Hepatocyte (in vitro differentiated cells): ENCODE results near the gene TNPO3. TPM values are rescaled to one million over a fixed set of nuclear protein-coding genes. Genes with fewer than 3 reads are reported as not detected.

ENCODE experiments used
- DNase-seq: peaks from one replicate; pipeline ENCODE4 v3.0.0-alpha.2; 2016; ENCODE audit warnings: low spot score
- H2AFZ ChIP-seq: fragments of 200-600 bp; sonication (generic); 2 replicates; pipeline ENCODE4 v1.6.0; 2016; ENCODE audit warnings: antibody characterized with exemption, mild to moderate bottlenecking
- H3K27ac ChIP-seq: fragments of 200-600 bp; sonication (generic); 2 replicates; pipeline ENCODE4 v1.5.1; 2016; ENCODE audit warnings: mild to moderate bottlenecking
- H3K27me3 ChIP-seq: fragments of 200-600 bp; sonication (generic); 2 replicates; pipeline ENCODE4 v1.6.1; 2016
- H3K36me3 ChIP-seq: fragments of 200-600 bp; sonication (generic); replicated peaks from 2 replicates; pipeline ENCODE4 v1.5.1; 2016; ENCODE audit warnings: low read depth; ENCODE audit not compliant: insufficient read depth
- H3K4me1 ChIP-seq: fragments of 200-600 bp; sonication (generic); 2 replicates; pipeline ENCODE4 v1.5.1; 2016; ENCODE audit warnings: mild to moderate bottlenecking, moderate library complexity; ENCODE audit not compliant: insufficient read depth
- H3K4me2 ChIP-seq: fragments of 200-600 bp; sonication (generic); 2 replicates; pipeline ENCODE4 v1.6.0; 2016
- H3K4me3 ChIP-seq: fragments of 200-600 bp; sonication (generic); 2 replicates; pipeline ENCODE4 v1.5.1; 2016; ENCODE audit warnings: mild to moderate bottlenecking
- H3K79me2 ChIP-seq: fragments of 200-600 bp; sonication (generic); 2 replicates; pipeline ENCODE4 v1.6.0; 2017; ENCODE audit warnings: mild to moderate bottlenecking
- H3K9me2 ChIP-seq: fragments of 200-600 bp; sonication (generic); replicated peaks from 2 replicates; pipeline ENCODE4 v1.6.0; 2017; ENCODE audit warnings: mild to moderate bottlenecking; ENCODE audit not compliant: insufficient read depth
- H3K9me3 ChIP-seq: fragments of 200-600 bp; sonication (generic); 2 replicates; pipeline ENCODE4 v1.5.1; 2016; ENCODE audit warnings: low read depth, mild to moderate bottlenecking
- H4K20me1 ChIP-seq: fragments of 200-600 bp; sonication (generic); 2 replicates; pipeline ENCODE4 v1.6.0; 2016; ENCODE audit warnings: mild to moderate bottlenecking; ENCODE audit not compliant: insufficient read depth, poor library complexity, severe bottlenecking
- EZH2 ChIP-seq: fragments of 200-600 bp; sonication (generic); IDR thresholded peaks from 2 replicates; pipeline ENCODE4 v1.6.1; 2016; ENCODE audit warnings: antibody characterized with exemption, mild to moderate bottlenecking, borderline replicate concordance
- EZH2phosphoT487 ChIP-seq: fragments of 200-600 bp; sonication (generic); IDR thresholded peaks from one replicate; pipeline ENCODE4 v1.6.1; 2018; ENCODE audit warnings: antibody characterized with exemption, mild to moderate bottlenecking, low read depth, moderate library complexity; ENCODE audit not compliant: unreplicated experiment, severe bottlenecking
- WGBS: methylation state at CpG from one replicate; pipeline ENCODE4 v1.1.6; 2016; ENCODE audit warnings: low lambda C conversion rate; ENCODE audit errors: missing lambda C conversion rate; 5-methylcytosine and 5-hydroxymethylcytosine counted together
- polyA plus RNA-seq: library from polyadenylated mRNA; unstranded; fragments of >200 nt; fragmentation: Nextera tagmentation; extraction: Ambion mirVana; gene quantifications from 2 replicates; pipeline ENCODE4 v1.2.1, GENCODE V29; 2016
- total RNA-seq: library from RNA; depleted of rRNA; stranded (reverse); fragments of >200 nt; gene quantifications from 2 replicates; pipeline ENCODE4 v1.2.3, GENCODE V29; 2014
- TF ChIP-seq, protein P1 (sequence below): fragments of 200-600 bp; sonication (generic); IDR thresholded peaks from 2 replicates; pipeline ENCODE4 v1.5.1; 2016; ENCODE audit warnings: antibody characterized with exemption, mild to moderate bottlenecking; ENCODE audit not compliant: poor library complexity

Gene TNPO3
- total and polyA plus RNA-seq, 2 experiments from 2014 or later, result 19.9 to 35.4 TPM

DNA sequence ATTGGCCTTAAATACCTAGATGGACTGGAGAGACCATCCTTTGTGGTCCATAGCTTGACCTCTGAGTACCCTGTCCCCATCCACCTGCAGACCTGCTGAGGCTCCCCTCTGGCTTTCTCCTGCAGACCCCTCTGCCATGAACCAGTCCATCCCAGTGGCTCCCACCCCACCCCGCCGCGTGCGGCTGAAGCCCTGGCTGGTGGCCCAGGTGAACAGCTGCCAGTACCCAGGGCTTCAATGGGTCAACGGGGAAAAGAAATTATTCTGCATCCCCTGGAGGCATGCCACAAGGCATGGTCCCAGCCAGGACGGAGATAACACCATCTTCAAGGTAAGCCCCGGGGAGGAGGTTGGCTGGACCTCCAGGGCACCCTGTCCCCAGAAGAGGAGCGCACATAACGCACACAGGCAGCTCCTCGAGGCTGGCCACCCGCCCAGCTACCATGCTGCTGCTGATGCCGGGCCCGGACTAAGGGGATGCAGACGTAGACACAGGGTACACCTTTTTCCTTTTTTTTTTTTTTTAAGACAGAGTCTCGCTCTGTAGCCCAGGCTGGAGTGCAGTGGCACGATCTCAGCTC is 112.9 kb downstream of the TNPO3 start:
- no peaks in the 10 kb centered on the region for H3K79me2 ChIP-seq
- no peaks in the 10 kb centered on the region for H4K20me1 ChIP-seq
- H3K9me2 ChIP-seq, result no peaks in the 10 kb centered on the region
- 92% methylated on average over 15 of the region's 16 CpGs for WGBS
- H3K4me3 ChIP-seq, result no peak overlapping the region
- no peaks in the 10 kb centered on the region for H3K9me3 ChIP-seq
- TF ChIP-seq EZH2phosphoT487, result no peak
- TF ChIP-seq, protein P1, sequence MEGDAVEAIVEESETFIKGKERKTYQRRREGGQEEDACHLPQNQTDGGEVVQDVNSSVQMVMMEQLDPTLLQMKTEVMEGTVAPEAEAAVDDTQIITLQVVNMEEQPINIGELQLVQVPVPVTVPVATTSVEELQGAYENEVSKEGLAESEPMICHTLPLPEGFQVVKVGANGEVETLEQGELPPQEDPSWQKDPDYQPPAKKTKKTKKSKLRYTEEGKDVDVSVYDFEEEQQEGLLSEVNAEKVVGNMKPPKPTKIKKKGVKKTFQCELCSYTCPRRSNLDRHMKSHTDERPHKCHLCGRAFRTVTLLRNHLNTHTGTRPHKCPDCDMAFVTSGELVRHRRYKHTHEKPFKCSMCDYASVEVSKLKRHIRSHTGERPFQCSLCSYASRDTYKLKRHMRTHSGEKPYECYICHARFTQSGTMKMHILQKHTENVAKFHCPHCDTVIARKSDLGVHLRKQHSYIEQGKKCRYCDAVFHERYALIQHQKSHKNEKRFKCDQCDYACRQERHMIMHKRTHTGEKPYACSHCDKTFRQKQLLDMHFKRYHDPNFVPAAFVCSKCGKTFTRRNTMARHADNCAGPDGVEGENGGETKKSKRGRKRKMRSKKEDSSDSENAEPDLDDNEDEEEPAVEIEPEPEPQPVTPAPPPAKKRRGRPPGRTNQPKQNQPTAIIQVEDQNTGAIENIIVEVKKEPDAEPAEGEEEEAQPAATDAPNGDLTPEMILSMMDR, result no peak
- TF ChIP-seq EZH2, result no peak
- H3K27me3 ChIP-seq, result peaks cover 33% of the 10 kb centered on the region
- no peaks in the 10 kb centered on the region for H3K36me3 ChIP-seq
- H3K4me1 ChIP-seq, result peaks cover 4% of the 10 kb centered on the region
- H3K27ac ChIP-seq, result no peak overlapping the region
- no peak for DNase-seq
- H3K4me2 ChIP-seq, result no peak overlapping the region
- no peak overlapping the region for H2AFZ ChIP-seq

DNA sequence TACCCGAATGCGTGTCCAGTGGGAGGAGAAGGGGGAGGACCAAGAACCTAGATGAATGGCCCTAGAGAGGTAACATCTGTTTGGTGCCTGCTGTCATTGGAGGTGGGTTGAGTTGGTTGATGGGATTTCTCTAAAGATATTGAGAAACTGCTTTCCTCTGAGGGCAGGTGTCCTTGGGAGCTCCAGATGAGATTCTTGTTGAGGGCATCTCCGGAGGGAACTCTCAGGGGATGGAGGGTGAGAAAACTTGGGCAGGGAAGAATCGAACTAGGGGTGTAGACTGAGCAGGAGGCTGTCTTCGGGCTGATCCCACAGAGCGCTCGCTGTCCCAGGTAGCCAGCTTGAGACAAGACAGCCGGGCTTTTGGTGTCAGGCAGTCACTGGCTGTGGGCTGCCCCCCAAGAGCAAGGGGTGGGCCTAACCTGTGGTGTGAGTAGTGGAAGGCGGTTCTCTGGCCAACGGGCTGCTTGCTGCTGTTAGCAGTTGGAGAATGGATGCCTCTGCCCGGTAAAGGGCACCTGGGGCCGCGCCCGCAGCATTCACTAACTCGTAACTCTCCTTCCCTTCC is 113.5 kb downstream of the TNPO3 start:
- Histone ChIP-seq H3K9me2 (no peaks in the 10 kb centered on the region), H3K36me3 (no peaks in the 10 kb centered on the region), H3K27me3 (peaks cover 40% of the 10 kb centered on the region), H3K4me1 (peaks cover 4% of the 10 kb centered on the region), H3K9me3 (no peaks in the 10 kb centered on the region), H2AFZ (no peak overlapping the region), H3K4me3 (no peak overlapping the region), H3K4me2 (no peak overlapping the region), H3K27ac (no peak overlapping the region), H4K20me1 (no peaks in the 10 kb centered on the region), H3K79me2 (no peaks in the 10 kb centered on the region)
- WGBS, result 86% methylated on average over 15 of the region's 15 CpGs
- no peak for DNase-seq
- TF ChIP-seq EZH2phosphoT487, result no peak
- TF ChIP-seq, protein P1, result no peak
- TF ChIP-seq EZH2, result no peak

DNA sequence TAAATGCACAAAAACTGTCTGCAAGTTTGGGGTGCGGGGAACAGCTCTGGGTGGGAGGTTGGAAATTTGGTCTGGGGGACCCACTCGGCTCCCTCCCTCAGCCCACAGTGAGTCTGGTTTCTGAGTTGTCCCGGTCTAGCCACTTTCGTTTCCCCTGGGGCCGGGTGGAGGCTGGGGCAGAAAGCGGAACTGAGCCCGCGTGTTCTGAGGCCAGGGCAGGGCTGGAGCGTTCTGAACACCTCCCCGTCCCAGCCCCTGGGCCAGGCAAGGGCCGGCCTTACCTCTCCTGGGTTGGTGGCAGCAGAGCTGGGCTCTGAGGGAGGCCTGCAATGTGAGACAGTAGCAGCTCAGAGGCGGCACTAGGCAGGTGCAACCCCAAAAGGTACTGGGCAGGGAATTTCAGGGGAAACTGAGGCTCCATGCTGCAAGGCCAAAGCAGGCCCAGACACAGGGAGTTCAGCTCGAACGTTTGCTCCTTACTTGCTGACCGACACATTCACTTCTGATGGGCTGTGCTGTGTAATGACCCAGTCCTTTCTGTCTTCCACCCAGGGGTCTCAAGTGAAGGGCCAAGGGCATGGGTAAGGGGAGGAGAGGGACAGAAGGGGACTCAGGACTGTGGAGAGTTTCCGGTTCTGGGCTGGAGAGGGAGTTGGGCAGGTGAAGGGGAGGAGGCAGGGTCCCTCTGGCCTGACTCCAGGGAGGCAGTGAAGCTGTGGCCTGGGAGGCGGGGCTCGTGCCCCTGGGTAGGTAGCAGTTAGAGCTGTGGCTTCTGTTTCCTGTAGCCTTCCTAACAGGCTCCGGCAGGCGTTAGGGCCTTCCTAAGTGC is 114.2 kb downstream of the TNPO3 start:
- 90% methylated on average over 19 of the region's 20 CpGs for WGBS
- no peak overlapping the region for H2AFZ ChIP-seq
- DNase-seq, result no peak
- H4K20me1 ChIP-seq, result no peaks in the 10 kb centered on the region
- H3K4me1 ChIP-seq, result peaks cover 4% of the 10 kb centered on the region
- H3K27ac ChIP-seq, result no peak overlapping the region
- H3K4me2 ChIP-seq, result no peak overlapping the region
- no peaks in the 10 kb centered on the region for H3K9me3 ChIP-seq
- H3K27me3 ChIP-seq, result peaks cover 41% of the 10 kb centered on the region
- H3K79me2 ChIP-seq, result no peaks in the 10 kb centered on the region
- TF ChIP-seq EZH2, result no peak
- no peak for TF ChIP-seq EZH2phosphoT487
- TF ChIP-seq, protein P1, result no peak
- no peaks in the 10 kb centered on the region for H3K36me3 ChIP-seq
- no peak overlapping the region for H3K4me3 ChIP-seq
- no peaks in the 10 kb centered on the region for H3K9me2 ChIP-seq
